ENCODE measurements around the gene ARHGAP44. TPM values are rescaled to one million over a fixed set of nuclear protein-coding genes. Genes with fewer than 3 reads are reported as not detected.

The ARHGAP44 gene
- total and polyA plus RNA-seq, 4 donors: 0.14 to 1.3 (median 0.42) TPM

DNA sequence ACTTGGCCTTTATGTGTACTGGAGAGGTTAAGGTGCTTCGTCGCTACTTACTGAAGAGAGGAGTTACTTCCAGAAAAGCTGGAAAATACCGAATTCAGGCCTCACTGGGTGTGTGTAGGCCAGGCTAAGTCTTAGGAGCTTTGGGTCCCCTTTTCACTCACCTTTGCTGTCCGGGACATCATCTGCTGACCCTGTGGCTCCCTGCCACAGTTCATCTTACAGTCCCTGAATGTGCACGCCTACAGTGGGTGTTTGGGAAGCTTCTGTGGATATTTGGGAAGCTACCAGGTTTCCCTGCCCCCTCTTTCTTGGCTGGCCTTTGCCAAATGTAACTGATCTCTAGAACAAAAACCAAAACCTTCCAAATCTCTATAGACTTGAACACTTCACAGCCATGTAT, 177.1 kb downstream of the ARHGAP44 start:
- Histone ChIP-seq H3K27ac (ENCODE audit: low read depth in 1 of 2, low read length in 2 of 2) (no peak overlapping the region), H3K4me1 (ENCODE audit: control insufficient read depth in 4 of 4, insufficient read depth in 4 of 4, low read length in 3 of 4) (peaks cover 0 to 12% (median 8%) of the 10 kb centered on the region in 4 donors), H3K36me3 (ENCODE audit: control insufficient read depth in 4 of 4, insufficient read depth in 3 of 4, low read depth in 1 of 4, low read length in 3 of 4) (no peaks in the 10 kb centered on the region), H3K9ac (ENCODE audit: low read depth in 1 of 2, low read length in 2 of 2) (no peak overlapping the region), H3K27me3 (ENCODE audit: control insufficient read depth in 4 of 4, insufficient read depth in 4 of 4, low read length in 3 of 4) (no peaks in the 10 kb centered on the region), H3K9me3 (ENCODE audit: control insufficient read depth in 4 of 4, low read length in 3 of 4) (no peaks in the 10 kb centered on the region), H3K4me3 (ENCODE audit: low read depth in 1 of 3, low read length in 3 of 3) (no peak overlapping the region)
- no peak for DNase-seq (ENCODE audit: low spot score)
- WGBS: 67% methylated on average over 5 of the region's 5 CpGs
- TF ChIP-seq RXRA (IDR thresholded peaks at IDR 0.05) (peak in 1 of 2 donors; percentile 31), YY1 (IDR thresholded peaks at IDR 0.05) (no peak)

DNA sequence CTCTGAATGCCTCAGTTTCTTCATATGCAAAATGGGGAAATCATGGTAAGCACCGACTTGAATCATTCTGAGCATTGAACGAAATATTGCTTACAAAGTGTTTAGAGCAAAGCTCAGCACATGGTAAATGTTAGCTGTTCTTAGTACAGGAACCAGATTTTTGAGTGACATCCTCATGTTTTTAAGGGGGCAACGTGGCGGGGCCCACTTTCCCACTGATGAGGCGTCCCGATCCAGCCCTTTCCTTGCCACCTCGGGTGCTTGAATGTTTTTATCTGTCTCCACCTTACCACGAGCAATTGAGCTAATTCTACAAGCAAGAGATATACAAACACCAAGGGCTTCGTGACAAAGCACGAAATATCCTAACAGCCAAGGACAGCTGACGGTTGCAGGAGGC, 178.7 kb downstream of the ARHGAP44 start:
- Histone ChIP-seq H3K9ac (ENCODE audit: low read depth in 1 of 2, low read length in 2 of 2) (no peak overlapping the region), H3K27ac (ENCODE audit: low read depth in 1 of 2, low read length in 2 of 2) (no peak overlapping the region), H3K36me3 (ENCODE audit: control insufficient read depth in 4 of 4, insufficient read depth in 3 of 4, low read depth in 1 of 4, low read length in 3 of 4) (no peaks in the 10 kb centered on the region), H3K27me3 (ENCODE audit: control insufficient read depth in 4 of 4, insufficient read depth in 4 of 4, low read length in 3 of 4) (no peaks in the 10 kb centered on the region), H3K4me3 (ENCODE audit: low read depth in 1 of 3, low read length in 3 of 3) (no peak overlapping the region), H3K4me1 (ENCODE audit: control insufficient read depth in 4 of 4, insufficient read depth in 4 of 4, low read length in 3 of 4) (peaks cover 0 to 12% (median 8%) of the 10 kb centered on the region in 4 donors), H3K9me3 (ENCODE audit: control insufficient read depth in 4 of 4, low read length in 3 of 4) (no peaks in the 10 kb centered on the region)
- 80% methylated on average over 11 of the region's 11 CpGs for WGBS
- DNase-seq (ENCODE audit: low spot score): no peak
- TF ChIP-seq FOXA2 (IDR thresholded peaks at IDR 0.05) (no peak), RAD21 (IDR thresholded peaks at IDR 0.05) (no peak), GABPA (IDR thresholded peaks at IDR 0.05 in 1 of 2, conservative IDR thresholded peaks at IDR 0.05 in 1 of 2) (no peak), HNF4G (IDR thresholded peaks at IDR 0.05) (no peak)
- TF ChIP-seq, protein P1, sequence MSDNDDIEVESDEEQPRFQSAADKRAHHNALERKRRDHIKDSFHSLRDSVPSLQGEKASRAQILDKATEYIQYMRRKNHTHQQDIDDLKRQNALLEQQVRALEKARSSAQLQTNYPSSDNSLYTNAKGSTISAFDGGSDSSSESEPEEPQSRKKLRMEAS (IDR thresholded peaks at IDR 0.05): no peak
- TF ChIP-seq, protein P2, sequence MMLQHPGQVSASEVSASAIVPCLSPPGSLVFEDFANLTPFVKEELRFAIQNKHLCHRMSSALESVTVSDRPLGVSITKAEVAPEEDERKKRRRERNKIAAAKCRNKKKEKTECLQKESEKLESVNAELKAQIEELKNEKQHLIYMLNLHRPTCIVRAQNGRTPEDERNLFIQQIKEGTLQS (IDR thresholded peaks at IDR 0.05): no peak
- TF ChIP-seq, protein P3, sequence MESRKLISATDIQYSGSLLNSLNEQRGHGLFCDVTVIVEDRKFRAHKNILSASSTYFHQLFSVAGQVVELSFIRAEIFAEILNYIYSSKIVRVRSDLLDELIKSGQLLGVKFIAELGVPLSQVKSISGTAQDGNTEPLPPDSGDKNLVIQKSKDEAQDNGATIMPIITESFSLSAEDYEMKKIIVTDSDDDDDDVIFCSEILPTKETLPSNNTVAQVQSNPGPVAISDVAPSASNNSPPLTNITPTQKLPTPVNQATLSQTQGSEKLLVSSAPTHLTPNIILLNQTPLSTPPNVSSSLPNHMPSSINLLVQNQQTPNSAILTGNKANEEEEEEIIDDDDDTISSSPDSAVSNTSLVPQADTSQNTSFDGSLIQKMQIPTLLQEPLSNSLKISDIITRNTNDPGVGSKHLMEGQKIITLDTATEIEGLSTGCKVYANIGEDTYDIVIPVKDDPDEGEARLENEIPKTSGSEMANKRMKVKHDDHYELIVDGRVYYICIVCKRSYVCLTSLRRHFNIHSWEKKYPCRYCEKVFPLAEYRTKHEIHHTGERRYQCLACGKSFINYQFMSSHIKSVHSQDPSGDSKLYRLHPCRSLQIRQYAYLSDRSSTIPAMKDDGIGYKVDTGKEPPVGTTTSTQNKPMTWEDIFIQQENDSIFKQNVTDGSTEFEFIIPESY (IDR thresholded peaks at IDR 0.05): no peak

DNA sequence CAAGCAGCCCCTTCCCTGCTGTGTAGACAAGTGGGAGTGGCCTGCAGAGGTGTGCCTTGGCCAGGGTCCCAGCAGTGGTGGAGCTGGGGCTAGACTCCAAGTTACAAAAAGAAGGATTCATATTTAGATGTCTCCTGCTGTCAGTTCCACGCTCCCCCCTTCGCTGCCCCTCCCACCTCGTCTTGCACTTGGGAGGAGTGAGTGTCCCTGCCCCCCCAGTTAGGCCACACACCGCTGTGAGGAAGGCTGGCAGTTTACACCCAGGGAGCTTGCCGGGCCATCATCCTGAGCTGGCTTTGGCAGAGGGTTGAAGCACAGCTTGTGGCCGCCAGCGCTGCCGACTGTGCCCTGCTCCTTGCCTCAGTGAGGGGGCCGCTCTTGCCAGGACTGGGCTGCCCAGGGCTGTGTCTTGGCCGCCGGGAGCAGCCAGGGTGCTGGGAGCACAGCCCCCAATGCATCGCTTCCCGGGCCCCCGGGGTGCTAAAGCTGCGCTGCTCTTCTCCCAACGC, 184.3 kb downstream of the ARHGAP44 start:
- Histone ChIP-seq H3K36me3 (ENCODE audit: control insufficient read depth in 4 of 4, insufficient read depth in 3 of 4, low read depth in 1 of 4, low read length in 3 of 4) (no peaks in the 10 kb centered on the region), H3K9me3 (ENCODE audit: control insufficient read depth in 4 of 4, low read length in 3 of 4) (no peaks in the 10 kb centered on the region), H3K4me1 (ENCODE audit: control insufficient read depth in 4 of 4, insufficient read depth in 4 of 4, low read length in 3 of 4) (peaks cover 2 to 13% (median 5%) of the 10 kb centered on the region in 4 donors), H3K27me3 (ENCODE audit: control insufficient read depth in 4 of 4, insufficient read depth in 4 of 4, low read length in 3 of 4) (no peaks in the 10 kb centered on the region), H3K27ac (ENCODE audit: low read depth in 1 of 2, low read length in 2 of 2) (no peak overlapping the region), H3K9ac (ENCODE audit: low read depth in 1 of 2, low read length in 2 of 2) (no peak overlapping the region), H3K4me3 (ENCODE audit: low read depth in 1 of 3, low read length in 3 of 3) (peak overlapping the region in 2 of 3 donors; percentile 43 to 44)
- DNase-seq (ENCODE audit: low spot score): no peak
- 17% methylated on average over 16 of the region's 16 CpGs for WGBS
- TF ChIP-seq, protein P4, sequence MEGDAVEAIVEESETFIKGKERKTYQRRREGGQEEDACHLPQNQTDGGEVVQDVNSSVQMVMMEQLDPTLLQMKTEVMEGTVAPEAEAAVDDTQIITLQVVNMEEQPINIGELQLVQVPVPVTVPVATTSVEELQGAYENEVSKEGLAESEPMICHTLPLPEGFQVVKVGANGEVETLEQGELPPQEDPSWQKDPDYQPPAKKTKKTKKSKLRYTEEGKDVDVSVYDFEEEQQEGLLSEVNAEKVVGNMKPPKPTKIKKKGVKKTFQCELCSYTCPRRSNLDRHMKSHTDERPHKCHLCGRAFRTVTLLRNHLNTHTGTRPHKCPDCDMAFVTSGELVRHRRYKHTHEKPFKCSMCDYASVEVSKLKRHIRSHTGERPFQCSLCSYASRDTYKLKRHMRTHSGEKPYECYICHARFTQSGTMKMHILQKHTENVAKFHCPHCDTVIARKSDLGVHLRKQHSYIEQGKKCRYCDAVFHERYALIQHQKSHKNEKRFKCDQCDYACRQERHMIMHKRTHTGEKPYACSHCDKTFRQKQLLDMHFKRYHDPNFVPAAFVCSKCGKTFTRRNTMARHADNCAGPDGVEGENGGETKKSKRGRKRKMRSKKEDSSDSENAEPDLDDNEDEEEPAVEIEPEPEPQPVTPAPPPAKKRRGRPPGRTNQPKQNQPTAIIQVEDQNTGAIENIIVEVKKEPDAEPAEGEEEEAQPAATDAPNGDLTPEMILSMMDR (IDR thresholded peaks at IDR 0.05; ENCODE audit: low read depth, low read length, missing input control): no peak
- TF ChIP-seq, protein P3 (IDR thresholded peaks at IDR 0.05): no peak
- TF ChIP-seq, protein P1 (IDR thresholded peaks at IDR 0.05): no peak
- TF ChIP-seq SP1 (IDR thresholded peaks at IDR 0.05) (no peak), HNF4A (conservative IDR thresholded peaks at IDR 0.05) (no peak), RAD21 (IDR thresholded peaks at IDR 0.05) (no peak), YY1 (IDR thresholded peaks at IDR 0.05) (no peak)
- TF ChIP-seq, protein P5, sequence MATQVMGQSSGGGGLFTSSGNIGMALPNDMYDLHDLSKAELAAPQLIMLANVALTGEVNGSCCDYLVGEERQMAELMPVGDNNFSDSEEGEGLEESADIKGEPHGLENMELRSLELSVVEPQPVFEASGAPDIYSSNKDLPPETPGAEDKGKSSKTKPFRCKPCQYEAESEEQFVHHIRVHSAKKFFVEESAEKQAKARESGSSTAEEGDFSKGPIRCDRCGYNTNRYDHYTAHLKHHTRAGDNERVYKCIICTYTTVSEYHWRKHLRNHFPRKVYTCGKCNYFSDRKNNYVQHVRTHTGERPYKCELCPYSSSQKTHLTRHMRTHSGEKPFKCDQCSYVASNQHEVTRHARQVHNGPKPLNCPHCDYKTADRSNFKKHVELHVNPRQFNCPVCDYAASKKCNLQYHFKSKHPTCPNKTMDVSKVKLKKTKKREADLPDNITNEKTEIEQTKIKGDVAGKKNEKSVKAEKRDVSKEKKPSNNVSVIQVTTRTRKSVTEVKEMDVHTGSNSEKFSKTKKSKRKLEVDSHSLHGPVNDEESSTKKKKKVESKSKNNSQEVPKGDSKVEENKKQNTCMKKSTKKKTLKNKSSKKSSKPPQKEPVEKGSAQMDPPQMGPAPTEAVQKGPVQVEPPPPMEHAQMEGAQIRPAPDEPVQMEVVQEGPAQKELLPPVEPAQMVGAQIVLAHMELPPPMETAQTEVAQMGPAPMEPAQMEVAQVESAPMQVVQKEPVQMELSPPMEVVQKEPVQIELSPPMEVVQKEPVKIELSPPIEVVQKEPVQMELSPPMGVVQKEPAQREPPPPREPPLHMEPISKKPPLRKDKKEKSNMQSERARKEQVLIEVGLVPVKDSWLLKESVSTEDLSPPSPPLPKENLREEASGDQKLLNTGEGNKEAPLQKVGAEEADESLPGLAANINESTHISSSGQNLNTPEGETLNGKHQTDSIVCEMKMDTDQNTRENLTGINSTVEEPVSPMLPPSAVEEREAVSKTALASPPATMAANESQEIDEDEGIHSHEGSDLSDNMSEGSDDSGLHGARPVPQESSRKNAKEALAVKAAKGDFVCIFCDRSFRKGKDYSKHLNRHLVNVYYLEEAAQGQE (IDR thresholded peaks at IDR 0.05): no peak
